Transverse colon (tissue), 4 donors: ENCODE data around the gene SUFU.

Experiments
- CTCF ChIP-seq, 5 experiments: fragments of 200-600 bp in 3 of 5; fragments of 450-650 bp in 2 of 5; sonication (generic) in 3 of 5; IDR thresholded peaks; 1 replicate in 2 of 5; 2 replicates in 3 of 5; pipeline ENCODE4 v1.5.1; 2016 to 2017; ENCODE audit warnings: antibody characterized with exemption in 5 of 5, inconsistent platforms in 3 of 5, mild to moderate bottlenecking in 2 of 5, moderate library complexity in 1 of 5
- EP300 ChIP-seq: sonication (generic); formaldehyde crosslinking; IDR thresholded peaks from one replicate; pipeline ENCODE4 v1.6.1; 2017; ENCODE audit warnings: antibody characterized with exemption, low read depth
- POLR2AphosphoS5 ChIP-seq, 3 donors: sonication (generic); formaldehyde crosslinking; IDR thresholded peaks; one replicate each; pipeline ENCODE4 v1.6.1; 2016; ENCODE audit warnings: antibody characterized with exemption in 3 of 3

- TF ChIP-seq CTCF (IDR thresholded peaks at IDR 0.05), result no peak
- TF ChIP-seq EP300, result no peak
- no peak for TF ChIP-seq POLR2AphosphoS5 (IDR thresholded peaks at IDR 0.05)
Measured at GRCh38 chr10:102484021-102484420, 19.8 kb upstream of the SUFU start.
